IMR-90 (cell line): ENCODE data around the gene WDR62.
"Not testable (repeated sequence)": the region's sequence is repeated elsewhere in the genome, so short reads cannot be mapped to it uniquely, and the experiment has no call there.

Experiments
- BHLHE40 ChIP-seq: fragments of 150-350 bp; IDR thresholded peaks from 2 replicates; pipeline ENCODE4 v1.6.1; 2016; ENCODE audit warnings: mild to moderate bottlenecking, low read depth, low read length
- CEBPB ChIP-seq: IDR thresholded peaks from 2 replicates; pipeline ENCODE4 v1.6.1; 2012; ENCODE audit warnings: low read depth, low read length, improper control_type of control experiment
- CHD1 ChIP-seq: IDR thresholded peaks from 2 replicates; pipeline ENCODE4 v1.6.1; 2012; ENCODE audit warnings: low read depth, low read length, improper control_type of control experiment
- CTCF ChIP-seq: conservative IDR thresholded peaks from 2 replicates; pipeline ENCODE4 v1.5.1; 2012; ENCODE audit warnings: mild to moderate bottlenecking, low read depth, low read length, improper control_type of control experiment
- FOS ChIP-seq: fragments of 150-350 bp; IDR thresholded peaks from 2 replicates; pipeline ENCODE4 v1.6.1; 2016; ENCODE audit warnings: low read depth, low read length
- MAZ ChIP-seq: IDR thresholded peaks from 2 replicates; pipeline ENCODE4 v1.6.1; 2012; ENCODE audit warnings: low read depth, mild to moderate bottlenecking, low read length, improper control_type of control experiment, moderate library complexity, borderline replicate concordance
- MXI1 ChIP-seq: IDR thresholded peaks from 2 replicates; pipeline ENCODE4 v1.6.1; 2012; ENCODE audit warnings: low read depth, mild to moderate bottlenecking, low read length, moderate library complexity, borderline replicate concordance
- POLR2A ChIP-seq: IDR thresholded peaks from 2 replicates; pipeline ENCODE4 v1.6.1; 2012; ENCODE audit warnings: mild to moderate bottlenecking, low read depth, low read length
- RAD21 ChIP-seq: IDR thresholded peaks from 2 replicates; pipeline ENCODE4 v1.6.1; 2012; ENCODE audit warnings: low read length, improper control_type of control experiment
- RCOR1 ChIP-seq: IDR thresholded peaks from 2 replicates; pipeline ENCODE4 v1.6.1; 2012; ENCODE audit warnings: mild to moderate bottlenecking, low read length, improper control_type of control experiment; ENCODE audit not compliant: insufficient replicate concordance
- RFX5 ChIP-seq: IDR thresholded peaks from 2 replicates; pipeline ENCODE4 v1.8.0; 2012; ENCODE audit warnings: low read depth, mild to moderate bottlenecking, low read length, moderate library complexity
- SMC3 ChIP-seq: fragments of 150-350 bp; IDR thresholded peaks from 2 replicates; pipeline ENCODE4 v1.6.1; 2016; ENCODE audit warnings: low read depth, mild to moderate bottlenecking, antibody characterized with exemption, low read length, moderate library complexity
- USF2 ChIP-seq: fragments of 150-350 bp; IDR thresholded peaks from 2 replicates; pipeline ENCODE4 v1.6.1; 2017; ENCODE audit warnings: mild to moderate bottlenecking, antibody characterized with exemption, low read length, low read depth

- not testable (repeated sequence) for TF ChIP-seq CTCF, RCOR1, POLR2A, RAD21, BHLHE40, MAZ, SMC3, FOS, RFX5, MXI1, USF2, CHD1
- peak; percentile 77 for TF ChIP-seq CEBPB
Observed at GRCh38 chr19:36041092-36041491, 13.6 kb upstream of the WDR62 start.
